WTC11 (cell line): ENCODE data around the gene NCK1. TPM values are rescaled to one million over a fixed set of nuclear protein-coding genes. Genes with fewer than 3 reads are reported as not detected.

Experiments
- ATAC-seq: fragments of 200-7000 bp; cut with Tn5 transposase; 2 replicates; pipeline ENCODE4 v1.10.0; 2021; ENCODE audit warnings: mild to moderate bottlenecking, moderate library complexity
- CTCF ChIA-PET: fragments of 300-600 bp; sonication (Branson Sonifier 250); formaldehyde crosslinking; loops from one replicate; lab custom pipeline; 2021; ENCODE audit warnings: antibody characterized with exemption; lab: Charles Lee
- POLR2A ChIA-PET: fragments of 350-600 bp; sonication (Branson Sonifier 250); formaldehyde crosslinking; loops from one replicate; lab custom pipeline; 2021; ENCODE audit warnings: antibody characterized with exemption; lab: Charles Lee
- DNase-seq: peaks from one replicate; pipeline ENCODE4 v3.0.0; 2021; ENCODE audit warnings: low spot score
- H3K27ac Mint-ChIP-seq: 2 replicates; pipeline ENCODE4 v1.8.0; 2021; ENCODE audit warnings: mixed read lengths
- H3K27me3 Mint-ChIP-seq: 2 replicates; pipeline ENCODE4 v1.8.0; 2021; ENCODE audit warnings: low read depth, mild to moderate bottlenecking, moderate library complexity, mixed read lengths
- H3K36me3 Mint-ChIP-seq: 2 replicates; pipeline ENCODE4 v1.8.0; 2021; ENCODE audit warnings: mixed read lengths
- H3K4me1 Mint-ChIP-seq: 2 replicates; pipeline ENCODE4 v1.8.0; 2022; ENCODE audit warnings: mixed read lengths
- H3K4me3 Mint-ChIP-seq: 2 replicates; pipeline ENCODE4 v1.8.0; 2021; ENCODE audit warnings: mild to moderate bottlenecking, moderate library complexity, mixed read lengths
- H3K9me3 Mint-ChIP-seq: 2 replicates; pipeline ENCODE4 v1.8.0; 2021; ENCODE audit warnings: mixed read lengths
- ATF2 ChIP-seq: sonication (generic); formaldehyde crosslinking; IDR thresholded peaks from 2 replicates; pipeline ENCODE4 v1.8.1; 2022; ENCODE audit warnings: low read depth, missing genetic modification reagents, borderline replicate concordance
- CREM ChIP-seq: sonication (generic); formaldehyde crosslinking; IDR thresholded peaks from 2 replicates; pipeline ENCODE4 v1.8.1; 2022; ENCODE audit warnings: mild to moderate bottlenecking, missing genetic modification reagents, moderate library complexity
- ELF4 ChIP-seq: sonication (generic); formaldehyde crosslinking; IDR thresholded peaks from 2 replicates; pipeline ENCODE4 v1.8.1; 2022; ENCODE audit warnings: low read depth, mild to moderate bottlenecking, moderate library complexity, missing genetic modification reagents
- ERG ChIP-seq: fragments of 250-450 bp; sonication (Bioruptor Pico); IDR thresholded peaks from 2 replicates; pipeline ENCODE4 v1.8.0; 2021; ENCODE audit warnings: mild to moderate bottlenecking
- ESRRA ChIP-seq: sonication (generic); formaldehyde crosslinking; IDR thresholded peaks from 2 replicates; pipeline ENCODE4 v1.8.1; 2022; ENCODE audit warnings: mild to moderate bottlenecking, missing genetic modification reagents, borderline replicate concordance
- FOXJ3 ChIP-seq: sonication (generic); formaldehyde crosslinking; IDR thresholded peaks from 2 replicates; pipeline ENCODE4 v1.9.0; 2021; ENCODE audit warnings: missing genetic modification reagents, mild to moderate bottlenecking, borderline replicate concordance
- FOXP1 ChIP-seq: sonication (generic); formaldehyde crosslinking; IDR thresholded peaks from 2 replicates; pipeline ENCODE4 v1.8.0; 2022; ENCODE audit warnings: missing genetic modification reagents, mild to moderate bottlenecking, moderate library complexity, borderline replicate concordance
- GTF2I ChIP-seq: fragments of 250-450 bp; sonication (Bioruptor Pico); conservative IDR thresholded peaks from 2 replicates; pipeline ENCODE4 v1.4.0; 2021; ENCODE audit warnings: mild to moderate bottlenecking
- HMGXB4 ChIP-seq: sonication (generic); formaldehyde crosslinking; IDR thresholded peaks from 2 replicates; pipeline ENCODE4 v1.8.1; 2023; ENCODE audit warnings: mild to moderate bottlenecking, moderate library complexity, missing genetic modification reagents
- JUN ChIP-seq: sonication (generic); formaldehyde crosslinking; IDR thresholded peaks from 2 replicates; pipeline ENCODE4 v1.8.0; 2023; ENCODE audit warnings: mild to moderate bottlenecking, missing genetic modification reagents
- NFATC4 ChIP-seq: fragments of 250-450 bp; sonication (Bioruptor Pico); IDR thresholded peaks from 2 replicates; pipeline ENCODE4 v1.9.0; 2021; ENCODE audit warnings: mild to moderate bottlenecking
- NR3C1 ChIP-seq: sonication (generic); formaldehyde crosslinking; conservative IDR thresholded peaks from 2 replicates; pipeline ENCODE4 v1.8.1; 2023; ENCODE audit warnings: low read depth, mild to moderate bottlenecking, missing genetic modification reagents
- PREB ChIP-seq: sonication (generic); formaldehyde crosslinking; IDR thresholded peaks from 2 replicates; pipeline ENCODE4 v1.8.1; 2022; ENCODE audit warnings: mild to moderate bottlenecking, missing genetic modification reagents, moderate library complexity, borderline replicate concordance
- ZBTB21 ChIP-seq: sonication (generic); formaldehyde crosslinking; IDR thresholded peaks from 2 replicates; pipeline ENCODE4 v1.8.1; 2023; ENCODE audit warnings: mild to moderate bottlenecking, missing genetic modification reagents, borderline replicate concordance
- ZMAT4 ChIP-seq: fragments of 250-450 bp; sonication (Bioruptor Pico); IDR thresholded peaks from 2 replicates; pipeline ENCODE4 v1.9.0; 2021; ENCODE audit warnings: mild to moderate bottlenecking
- ZNF121 ChIP-seq: sonication (generic); formaldehyde crosslinking; IDR thresholded peaks from 2 replicates; pipeline ENCODE4 v1.8.0; 2023; ENCODE audit warnings: missing genetic modification reagents
- ZNF416 ChIP-seq: fragments of 250-450 bp; sonication (Bioruptor Pico); IDR thresholded peaks from 2 replicates; pipeline ENCODE4 v1.9.0; 2021; ENCODE audit warnings: mild to moderate bottlenecking, inconsistent platforms
- total RNA-seq: library from RNA; stranded (reverse); gene quantifications from 3 replicates; pipeline ENCODE4 v1.2.3, GENCODE V29; 2021

The NCK1 gene
- total RNA-seq, 1 experiment from 2014 or later, result 28.9 TPM

GRCh38 chr3:136835089-136835812 lies 26.8 kb upstream of the NCK1 start:
- peaks cover 13% of the 10 kb centered on the region for H3K9me3 Mint-ChIP-seq
- TF ChIP-seq ZNF121 (CRISPR knock-in tag), result no peak
- ChIA-PET POLR2A (no interaction called here), CTCF (interaction anchor here (1.0 kb wide), 1 partner anchor 83 kb away, joined by 5 read pairs; the partner anchor contains the start of gene STAG1)
- peaks cover 2% of the 10 kb centered on the region; the same call in 1 of the 2 replicates for H3K27me3 Mint-ChIP-seq
- H3K4me1 Mint-ChIP-seq, result peaks cover 21% of the 10 kb centered on the region
- ATAC-seq (no peak), DNase-seq (no peak)
- no peak overlapping the region for H3K4me3 Mint-ChIP-seq
- peaks cover 8% of the 10 kb centered on the region for H3K36me3 Mint-ChIP-seq
- no peak overlapping the region for H3K27ac Mint-ChIP-seq

GRCh38 chr3:136835813-136836510 lies 26.0 kb upstream of the NCK1 start:
- ChIA-PET POLR2A (no interaction called here), CTCF (interaction anchor here (1.0 kb wide), 1 partner anchor 84 kb away, joined by 5 read pairs; the partner anchor contains the start of gene STAG1)
- no peaks in the 10 kb centered on the region; the same call in 1 of the 2 replicates for H3K27me3 Mint-ChIP-seq
- peaks cover 5% of the 10 kb centered on the region for H3K36me3 Mint-ChIP-seq
- no peak for TF ChIP-seq HMGXB4 (CRISPR knock-in tag)
- H3K27ac Mint-ChIP-seq, result no peak overlapping the region
- no peak for DNase-seq
- no peak overlapping the region for H3K4me3 Mint-ChIP-seq
- peaks cover 9% of the 10 kb centered on the region for H3K9me3 Mint-ChIP-seq
- peaks cover 21% of the 10 kb centered on the region for H3K4me1 Mint-ChIP-seq
- no peak for ATAC-seq

GRCh38 chr3:136836511-136837156 lies 25.4 kb upstream of the NCK1 start:
- ATAC-seq (no peak), DNase-seq (no peak)
- ChIA-PET CTCF (no interaction called here), POLR2A (no interaction called here)
- no peak overlapping the region for H3K27ac Mint-ChIP-seq
- H3K27me3 Mint-ChIP-seq, result no peaks in the 10 kb centered on the region; the same call in 1 of the 2 replicates
- H3K36me3 Mint-ChIP-seq, result peaks cover 5% of the 10 kb centered on the region
- peaks cover 21% of the 10 kb centered on the region for H3K4me1 Mint-ChIP-seq
- H3K4me3 Mint-ChIP-seq, result no peak overlapping the region
- peaks cover 6% of the 10 kb centered on the region for H3K9me3 Mint-ChIP-seq
- no peak for TF ChIP-seq ZMAT4 (CRISPR knock-in tag)
- TF ChIP-seq HMGXB4 (CRISPR knock-in tag), result no peak
- TF ChIP-seq ZNF416 (CRISPR knock-in tag), result no peak
- no peak for TF ChIP-seq ATF2 (CRISPR knock-in tag)
- no peak for TF ChIP-seq GTF2I
- no peak for TF ChIP-seq NR3C1 (CRISPR knock-in tag)
- no peak for TF ChIP-seq ERG
- TF ChIP-seq ZBTB21 (CRISPR knock-in tag), result no peak
- no peak for TF ChIP-seq FOXJ3 (CRISPR knock-in tag)
- TF ChIP-seq ESRRA, result no peak
- TF ChIP-seq NFATC4, result no peak
- no peak for TF ChIP-seq FOXP1
- TF ChIP-seq JUN (CRISPR knock-in tag), result no peak
- no peak for TF ChIP-seq CREM (CRISPR knock-in tag)
- TF ChIP-seq ELF4 (CRISPR knock-in tag), result no peak
- no peak for TF ChIP-seq PREB
